Left colon (tissue), 2 donors: ENCODE measurements around the gene TLE5. TPM values are rescaled to one million over a fixed set of nuclear protein-coding genes. Genes with fewer than 3 reads are reported as not detected.

ENCODE experiments used
- ATAC-seq: fragments of 200-7000 bp; cut with Tn5 transposase; one replicate; pipeline ENCODE4 v1.9.1; 2020; ENCODE audit warnings: mild to moderate bottlenecking, moderate library complexity
- DNase-seq, 2 donors: peaks; one replicate each; pipeline ENCODE4 v3.0.0-alpha.2; 2020
- intact Hi-C, 2 donors: fragments of 100-400 bp; cut with DNase I in 1 of 2; cut with micrococcal nuclease in 1 of 2; formaldehyde crosslinking; loops; one replicate each; pipeline versions ENCODE4 v1.11.2 to v1.14.0; 2022; cut with DNase I, micrococcal nuclease
- long read RNA-seq: library from polyadenylated mRNA; unstranded; transcript quantifications from one replicate; pipeline ENCODE4 v2.0.0, GENCODE V29; 2021
- total RNA-seq, 2 donors: library from RNA; stranded (reverse); fragmentation: NEBNext Ultra II Directional; extraction: Animal tissue kit (Norgen Biotek cat#: 25700); gene quantifications; one replicate each; pipeline ENCODE4 v1.2.1, GENCODE V29; 2021
- donor health status: DM: no; HTN: no; CAD: no.
- donor health status: DM: yes; HTN: yes; CAD: no.

The TLE5 gene
- 100 to 1,000 TPM; 427 to 487 TPM for total RNA-seq
- long read RNA-seq, transcript AES-207 (6 exons, 942 nt) = minor isoform, 13 of 119 reads
- long read RNA-seq, transcript AES-202 (7 exons, 1,608 nt) = major isoform, 40 of 119 reads
- long read RNA-seq, transcript AES-201 (7 exons, 1,884 nt) = minor isoform, 6 of 119 reads
- long read RNA-seq, partial matches to known transcripts = 3 of 119 reads
- long read RNA-seq, other reads (novel, unspliced or antisense) = 53 of 119 reads

DNA sequence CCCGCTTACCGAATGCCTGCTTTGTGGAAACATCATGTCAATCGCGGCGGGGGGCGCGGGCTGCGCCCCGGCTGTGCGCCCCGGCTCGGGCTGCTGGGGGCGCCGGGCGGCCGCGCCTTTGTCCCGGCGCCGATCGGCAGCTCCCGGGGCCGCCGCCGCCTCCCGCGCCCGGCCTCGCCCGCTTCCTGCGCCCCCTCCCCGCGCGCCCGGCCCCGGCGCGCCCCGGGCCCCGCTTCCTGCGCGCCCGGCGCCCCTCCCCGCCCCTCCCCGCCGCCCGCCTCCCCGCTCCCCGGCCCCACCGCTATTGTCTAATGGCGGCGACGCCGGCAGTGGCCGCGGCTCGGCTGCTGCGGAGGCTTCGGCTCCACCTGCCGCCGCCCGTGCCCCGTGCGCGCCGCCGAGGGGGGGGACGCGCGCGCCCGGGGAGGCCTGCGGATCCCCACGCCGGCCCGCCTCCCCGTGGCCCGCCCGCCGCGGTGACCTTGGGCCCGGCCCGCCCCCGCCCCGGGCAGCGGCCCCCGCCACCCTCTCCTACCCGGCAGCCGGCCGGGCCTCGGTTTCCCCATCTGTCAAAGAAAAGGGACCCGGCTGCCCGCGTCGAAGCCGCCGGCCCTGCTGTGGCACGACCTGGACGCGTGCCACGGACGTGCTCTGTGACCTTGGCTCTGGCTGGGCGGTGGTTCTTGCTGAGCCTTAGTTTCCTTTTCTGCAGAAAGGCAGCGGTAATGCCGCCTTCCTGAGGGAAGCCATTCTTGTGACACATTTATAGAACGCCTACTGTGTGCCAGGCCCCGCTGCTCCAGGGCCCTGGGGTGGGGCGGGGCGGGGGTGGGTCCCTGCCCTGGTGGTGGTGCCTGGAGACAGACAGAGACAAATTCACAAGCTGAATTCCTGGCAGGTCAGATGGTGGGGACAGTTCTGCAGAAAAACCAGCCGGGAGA, at the start of gene TLE5:
TSS of gene TLE5 (minus strand) at position 331 of the 941 bp plus-strand sequence. CDS start at position 36, 295 bp downstream.
- DNase-seq = peak; percentile 79 to 81
- intact Hi-C loops = no loop called here

GRCh38 chr19:3111586-3112247, 49.4 kb upstream of the TLE5 start:
- intact Hi-C loops = no loop called here

More for the DNA sequence above, at the start of gene TLE5:
- ATAC-seq = peak; percentile 74

GRCh38 chr19:3110126-3110825, 48.0 kb upstream of the TLE5 start:
- ATAC-seq = no peak
- intact Hi-C loops = no loop called here
- DNase-seq = no peak

More at GRCh38 chr19:3111586-3112247, 49.4 kb upstream of the TLE5 start:
- DNase-seq = no peak
- ATAC-seq = no peak

DNA sequence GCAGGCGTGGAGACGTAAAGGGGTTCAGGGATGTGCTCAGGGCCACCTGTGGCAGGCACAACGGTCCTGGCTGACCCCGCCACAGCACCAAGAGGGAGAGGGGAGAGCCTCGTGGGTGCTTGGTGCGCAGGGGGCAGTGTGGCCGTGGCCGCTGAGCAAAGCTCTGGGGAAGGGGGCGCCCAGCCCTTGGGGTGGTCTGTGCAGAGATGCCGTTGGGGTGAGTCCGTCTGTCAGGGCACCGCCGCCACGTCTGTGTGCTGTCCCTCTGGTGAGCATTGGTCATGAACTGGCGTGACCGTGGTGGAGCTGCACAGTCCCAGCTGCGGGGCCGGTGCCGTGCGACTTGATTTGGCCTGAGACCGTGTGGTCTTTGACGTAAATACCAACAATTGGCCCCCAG, 47.2 kb upstream of the TLE5 start:
- DNase-seq (no peak), ATAC-seq (no peak)
- intact Hi-C loops = loop anchor here in 1 of 2 donors (10.0 kb wide), 1 partner anchor 145 kb away; no protein-coding TSS in a partner anchor

DNA sequence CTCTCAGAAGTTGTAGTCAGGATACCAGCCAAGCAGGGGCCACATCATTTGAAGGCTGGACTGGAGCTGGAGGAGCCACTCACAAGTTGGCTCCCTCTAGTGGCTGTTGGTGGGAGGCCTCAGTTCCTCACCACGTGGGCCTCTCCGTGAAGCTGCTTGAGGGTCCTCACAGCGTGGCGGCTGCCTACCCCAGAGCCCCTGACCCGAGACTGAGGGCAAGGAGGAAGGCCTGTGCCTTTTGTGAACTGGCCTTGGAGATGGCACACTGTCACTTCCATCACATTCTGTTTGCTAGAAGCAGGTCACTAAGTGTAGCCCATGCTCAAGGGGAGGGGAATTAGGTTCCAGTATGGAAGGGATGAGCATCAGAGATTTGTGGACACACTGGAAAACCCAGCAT, 46.5 kb upstream of the TLE5 start:
- DNase-seq = peak in 1 of 2 donors; percentile 80
- intact Hi-C loops = loop anchor here in 1 of 2 donors (10.0 kb wide), 1 partner anchor 144 kb away; no protein-coding TSS in a partner anchor
- ATAC-seq = peak; percentile 20

GRCh38 chr19:3107658-3108057, 45.4 kb upstream of the TLE5 start:
- ATAC-seq (no peak), DNase-seq (no peak)
- intact Hi-C loops = loop anchor here in 1 of 2 donors (10.0 kb wide), 1 partner anchor 143 kb away; no protein-coding TSS in a partner anchor

DNA sequence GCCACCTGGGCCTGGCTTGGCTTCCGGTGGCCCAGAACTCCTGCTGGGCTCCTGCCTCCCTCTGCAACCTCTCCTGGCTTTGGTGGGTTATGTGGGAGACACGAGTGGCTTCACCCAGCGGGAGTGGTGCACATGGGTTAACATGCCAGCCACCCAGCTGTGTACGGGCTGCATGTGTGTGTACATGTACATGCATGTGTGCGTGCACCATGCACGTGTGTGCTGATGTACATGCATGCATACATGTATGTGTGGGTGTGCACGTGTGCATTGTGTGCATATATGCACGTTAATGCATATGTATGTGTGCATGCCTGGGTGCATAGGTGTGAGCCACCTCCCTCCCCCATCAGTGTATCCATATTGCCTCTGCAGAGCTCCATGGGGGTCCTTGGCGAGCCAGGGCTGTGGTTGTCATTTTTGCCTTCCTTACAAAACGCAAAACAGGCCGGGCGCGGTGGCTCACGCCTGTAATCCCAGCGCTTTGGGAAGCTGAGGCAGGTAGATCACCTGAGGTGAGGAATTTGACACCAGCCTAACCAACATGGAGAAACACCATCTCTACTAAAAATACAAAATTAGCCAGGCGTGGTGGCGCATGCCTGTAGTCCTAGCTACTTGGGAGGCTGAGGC, 44.3 kb upstream of the TLE5 start:
- intact Hi-C loops = loop anchor here in 1 of 2 donors (10.0 kb wide), 1 partner anchor 142 kb away; no protein-coding TSS in a partner anchor
- DNase-seq (no peak), ATAC-seq (no peak)

GRCh38 chr19:3105641-3106508, 43.6 kb upstream of the TLE5 start:
- DNase-seq = no peak
- ATAC-seq = no peak
- intact Hi-C loops = loop anchor here in 1 of 2 donors (10.0 kb wide), 1 partner anchor 141 kb away; no protein-coding TSS in a partner anchor

DNA sequence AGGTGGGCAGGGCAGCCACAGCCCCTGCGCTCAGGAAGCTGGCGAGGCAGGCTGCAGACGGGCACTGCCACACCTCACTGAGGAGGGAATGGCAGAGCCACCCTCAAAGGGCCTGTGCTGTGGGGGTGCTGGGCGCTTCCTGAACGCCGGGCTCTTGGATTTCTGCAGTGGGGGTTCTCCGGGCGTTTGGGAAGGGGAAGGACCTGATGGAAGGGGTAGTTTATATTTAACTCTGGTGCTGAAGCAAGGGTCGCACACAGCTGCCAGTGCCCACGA, 42.4 kb upstream of the TLE5 start:
- no peak for DNase-seq
- intact Hi-C loops = loop anchor here in 1 of 2 donors (10.0 kb wide), 1 partner anchor 140 kb away; no protein-coding TSS in a partner anchor
- no peak for ATAC-seq

DNA sequence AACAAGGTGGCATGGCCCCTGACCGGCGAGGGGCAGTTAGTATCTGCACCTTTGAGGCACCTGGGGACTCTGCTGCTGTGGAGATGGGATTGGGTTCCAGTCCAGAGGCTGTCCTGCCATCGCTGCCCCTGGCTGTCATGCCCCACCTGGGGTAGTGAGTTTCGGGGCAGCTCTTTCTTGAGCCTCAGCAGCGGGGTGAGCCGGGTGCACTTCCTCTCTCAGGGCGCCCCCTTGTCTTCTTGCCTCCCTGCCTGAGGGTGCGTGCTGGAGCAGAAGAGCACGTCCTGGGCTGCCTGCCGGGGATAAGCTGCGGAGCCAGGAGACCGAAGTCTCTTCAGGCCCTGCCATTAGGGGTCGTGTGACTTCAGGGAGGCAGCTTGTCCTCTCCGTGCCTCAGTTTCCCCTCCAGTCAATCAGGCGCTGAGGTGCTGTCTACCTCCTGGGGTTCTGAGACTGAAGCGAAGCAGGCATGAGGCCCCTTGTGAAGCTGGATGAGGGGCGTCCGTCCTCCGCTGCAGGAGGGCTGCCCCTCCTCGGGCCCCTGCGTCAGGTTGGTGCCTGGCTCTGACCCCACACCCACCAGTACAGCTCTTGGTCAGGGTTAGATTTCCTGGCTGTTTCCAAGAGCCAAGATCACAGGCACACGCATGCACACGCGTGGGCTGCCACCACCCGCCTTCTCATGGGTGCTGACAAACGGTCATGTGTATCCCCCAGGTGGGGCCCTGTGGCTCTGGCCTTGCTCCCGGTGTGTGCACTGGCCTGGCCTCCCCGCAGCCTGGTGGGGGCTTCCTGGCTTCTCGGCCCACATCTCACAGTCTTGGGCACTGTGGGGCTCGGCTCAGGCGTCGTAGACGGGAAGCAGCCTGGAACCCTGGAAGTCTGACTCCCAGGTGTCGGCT, 40.2 kb upstream of the TLE5 start:
- intact Hi-C loops = loop anchor here in 1 of 2 donors (10.0 kb wide), 1 partner anchor 138 kb away; no protein-coding TSS in a partner anchor
- no peak for DNase-seq
- no peak for ATAC-seq

DNA sequence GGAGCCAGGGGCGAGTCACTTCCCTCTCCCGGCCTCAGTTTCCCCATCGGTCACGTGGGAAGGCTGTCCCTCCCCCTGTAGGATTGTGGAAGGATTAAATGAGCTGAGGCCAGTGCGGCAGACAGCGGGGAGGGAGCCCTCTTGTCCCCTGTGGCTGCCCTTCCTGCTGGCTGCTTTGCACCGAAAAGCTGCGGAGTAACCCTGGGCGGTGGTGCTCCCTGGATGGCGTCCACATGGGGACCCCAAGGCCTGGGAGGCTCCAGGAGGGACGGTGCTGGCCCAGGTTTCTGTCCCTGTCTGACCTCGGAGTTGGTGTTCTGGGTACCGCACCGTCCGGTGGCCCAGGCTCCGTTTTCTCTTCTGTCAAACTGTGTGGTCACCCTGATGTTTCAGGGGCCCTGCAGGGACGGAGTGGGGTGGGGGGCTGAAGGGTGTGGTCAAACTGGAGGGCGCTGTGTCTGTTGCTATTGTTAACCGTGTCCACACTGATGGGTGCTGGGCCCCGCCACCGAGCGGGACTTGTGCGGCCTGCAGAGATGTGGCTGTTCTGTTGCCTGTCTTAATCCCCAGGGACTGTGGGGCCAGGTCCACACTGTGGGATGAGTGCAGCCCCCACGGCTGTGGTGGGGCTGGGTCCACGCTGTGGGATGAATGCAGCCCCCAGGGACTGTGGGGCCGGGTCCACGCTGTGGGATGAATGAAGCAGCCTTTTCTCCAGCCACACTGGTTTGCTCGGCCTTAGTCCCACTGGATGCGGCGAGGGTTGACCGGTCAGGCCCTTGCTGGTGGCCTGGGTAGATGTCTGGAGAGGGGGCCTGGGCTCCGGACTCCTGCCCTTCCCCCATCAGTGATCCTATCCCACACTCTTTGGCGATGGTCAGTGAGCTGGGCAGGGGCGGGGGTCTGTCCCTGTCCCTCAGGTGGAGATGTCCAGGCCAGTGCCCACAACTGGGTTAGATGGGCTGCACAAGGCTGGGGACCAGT, 38.7 kb upstream of the TLE5 start:
- intact Hi-C loops = loop anchor here in 1 of 2 donors (10.0 kb wide), 1 partner anchor 136 kb away; no protein-coding TSS in a partner anchor
- DNase-seq (no peak), ATAC-seq (no peak)

DNA sequence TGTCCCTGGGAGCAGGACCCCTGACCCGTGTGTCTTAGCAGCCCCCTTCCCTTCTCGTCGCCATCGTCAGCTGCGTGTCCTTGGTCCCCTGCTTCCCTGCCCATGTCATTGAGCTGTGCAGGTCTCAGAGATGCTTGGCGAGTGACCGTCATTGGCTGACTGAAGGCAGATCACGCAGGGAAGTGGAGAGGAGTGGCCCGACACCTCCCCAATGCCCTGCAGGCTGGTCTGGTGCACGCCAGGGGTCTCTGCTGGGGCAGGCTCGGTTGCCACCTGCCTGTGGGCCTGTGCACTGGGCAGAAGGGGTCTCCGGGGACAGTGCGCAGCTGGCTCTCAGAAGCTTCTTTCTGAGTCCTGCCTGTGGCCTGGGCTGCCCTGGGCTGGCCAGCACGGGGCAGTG, 38.0 kb upstream of the TLE5 start:
- no peak for ATAC-seq
- intact Hi-C loops = loop anchor here in 1 of 2 donors (10.0 kb wide), 1 partner anchor 136 kb away; no protein-coding TSS in a partner anchor
- no peak for DNase-seq

DNA sequence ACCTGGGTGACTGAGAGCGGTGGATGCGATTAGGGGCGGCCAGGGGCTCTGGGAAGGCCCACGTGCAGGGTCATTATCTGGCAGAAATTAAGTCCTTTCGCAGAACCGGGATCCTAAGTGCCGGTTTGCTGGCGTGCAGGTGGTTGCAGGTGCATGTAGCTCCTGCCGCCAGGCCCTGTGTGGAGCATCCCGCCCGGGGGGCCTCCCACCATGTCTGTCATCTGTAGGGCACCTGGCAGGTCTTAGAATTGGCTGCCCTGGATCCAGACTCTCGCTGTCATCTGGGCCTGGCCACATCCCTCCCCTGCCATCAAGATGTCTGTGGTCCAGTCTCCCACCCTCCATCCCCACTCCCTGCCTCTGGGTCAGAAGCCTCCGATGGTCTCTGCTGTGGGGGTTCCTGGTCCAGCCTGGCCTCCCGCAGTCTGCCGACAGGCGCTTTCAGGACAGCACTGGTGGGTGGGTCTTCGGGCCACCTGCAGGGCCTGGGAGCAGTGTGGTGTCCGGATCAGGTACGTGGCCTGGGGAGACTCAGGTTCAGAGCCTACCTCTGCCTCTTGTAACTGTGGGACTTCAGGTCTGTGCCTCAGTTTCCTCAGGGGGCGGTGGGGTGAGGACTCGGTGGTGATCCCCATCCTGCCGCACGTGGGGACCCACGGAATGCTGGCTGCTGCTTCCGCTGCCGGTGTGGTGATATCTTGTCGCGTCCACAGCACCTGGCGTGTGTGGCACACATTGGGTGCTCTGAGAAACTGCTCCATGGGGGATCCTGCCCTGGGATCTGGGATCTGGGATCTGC, 37.3 kb upstream of the TLE5 start:
- no peak for DNase-seq
- no peak for ATAC-seq
- intact Hi-C loops = loop anchor here in 1 of 2 donors (10.0 kb wide), 1 partner anchor 135 kb away; no protein-coding TSS in a partner anchor
